Activated CD8-positive, alpha-beta T cell treated with anti-CD3 and anti-CD28 coated beads, Interleukin-2, amount 10 ng/mL, durations not matched to agents 7 days and 5 days (primary cell): ENCODE results near the gene CLPSL2. TPM values are rescaled to one million over a fixed set of nuclear protein-coding genes. Genes with fewer than 3 reads are reported as not detected.

Source experiments
- ATAC-seq: fragments of 150-1000 bp; cut with Tn5 transposase; one replicate; pipeline ENCODE4 v1.10.0; 2021; ENCODE audit warnings: moderate library complexity
- CTCF ChIA-PET: fragments of 350-600 bp; sonication (Branson Sonifier 250); formaldehyde crosslinking; loops from one replicate; lab custom pipeline; 2021; ENCODE audit warnings: antibody characterized with exemption; lab: Charles Lee
- POLR2A ChIA-PET: fragments of 350-600 bp; sonication (Branson Sonifier 250); formaldehyde crosslinking; loops from one replicate; lab custom pipeline; 2021; ENCODE audit warnings: antibody characterized with exemption; lab: Charles Lee
- DNase-seq: peaks from one replicate; pipeline ENCODE4 v3.0.0-alpha.2; 2020
- H3K27ac Mint-ChIP-seq: one replicate; pipeline ENCODE4 v1.8.0; 2021; ENCODE audit warnings: mild to moderate bottlenecking, mixed read lengths
- H3K27me3 Mint-ChIP-seq: one replicate; pipeline ENCODE4 v1.8.0; 2021; ENCODE audit warnings: low read depth, mixed read lengths
- H3K36me3 Mint-ChIP-seq: one replicate; pipeline ENCODE4 v1.8.0; 2021; ENCODE audit warnings: low read depth, mixed read lengths
- H3K4me1 Mint-ChIP-seq: one replicate; pipeline ENCODE4 v1.8.0; 2021; ENCODE audit warnings: low read depth, mixed read lengths
- H3K4me3 Mint-ChIP-seq: one replicate; pipeline ENCODE4 v1.8.0; 2021; ENCODE audit warnings: mild to moderate bottlenecking, mixed read lengths
- H3K9me3 Mint-ChIP-seq: one replicate; pipeline ENCODE4 v1.8.0; 2022; ENCODE audit warnings: mixed read lengths; ENCODE audit not compliant: insufficient read depth
- total RNA-seq, 2 experiments: library from RNA; stranded (reverse); gene quantifications; one replicate each; pipeline ENCODE4 v1.2.3, GENCODE V29; 2021

The CLPSL2 gene
- total RNA-seq, 2 experiments from 2014 or later: not detected

DNA sequence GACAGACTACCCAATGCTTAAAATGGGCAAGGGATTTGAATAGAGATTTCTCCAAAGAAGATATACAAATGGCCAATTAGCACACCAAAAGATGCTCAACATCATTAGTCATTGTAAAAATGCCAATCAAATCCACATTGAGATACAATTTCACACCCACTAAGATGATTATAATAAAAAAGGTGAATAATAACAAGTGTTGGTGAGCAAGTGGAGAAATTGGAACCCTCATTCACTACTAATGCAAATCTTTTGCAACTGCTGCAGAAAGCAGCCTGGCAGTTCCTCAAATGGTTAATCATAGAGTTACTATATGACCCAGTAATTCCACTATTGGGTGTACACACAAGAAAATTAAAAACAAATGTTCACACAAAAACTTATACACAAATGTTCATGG, 41.1 kb downstream of the CLPSL2 start:
- peaks cover 18% of the 10 kb centered on the region for H3K9me3 Mint-ChIP-seq
- POLR2A ChIA-PET: no interaction called here
- DNase-seq: no peak
- no peak overlapping the region for H3K27ac Mint-ChIP-seq
- CTCF ChIA-PET: no interaction called here
- no peak overlapping the region for H3K4me3 Mint-ChIP-seq
- ATAC-seq: no peak
- H3K4me1 Mint-ChIP-seq: no peaks in the 10 kb centered on the region
- H3K27me3 Mint-ChIP-seq: peaks cover 2% of the 10 kb centered on the region
- no peaks in the 10 kb centered on the region for H3K36me3 Mint-ChIP-seq

- Mint-ChIP-seq H3K9me3 (no peaks in the 10 kb centered on the region), H3K27me3 (peaks cover 3% of the 10 kb centered on the region), H3K27ac (no peak overlapping the region), H3K4me1 (no peaks in the 10 kb centered on the region), H3K36me3 (no peaks in the 10 kb centered on the region), H3K4me3 (no peak overlapping the region)
- ChIA-PET POLR2A (no interaction called here), CTCF (no interaction called here)
- ATAC-seq (no peak), DNase-seq (no peak)
These were observed 47.2 kb downstream of the CLPSL2 start for GRCh38 chr6:35823601-35824000.

DNA sequence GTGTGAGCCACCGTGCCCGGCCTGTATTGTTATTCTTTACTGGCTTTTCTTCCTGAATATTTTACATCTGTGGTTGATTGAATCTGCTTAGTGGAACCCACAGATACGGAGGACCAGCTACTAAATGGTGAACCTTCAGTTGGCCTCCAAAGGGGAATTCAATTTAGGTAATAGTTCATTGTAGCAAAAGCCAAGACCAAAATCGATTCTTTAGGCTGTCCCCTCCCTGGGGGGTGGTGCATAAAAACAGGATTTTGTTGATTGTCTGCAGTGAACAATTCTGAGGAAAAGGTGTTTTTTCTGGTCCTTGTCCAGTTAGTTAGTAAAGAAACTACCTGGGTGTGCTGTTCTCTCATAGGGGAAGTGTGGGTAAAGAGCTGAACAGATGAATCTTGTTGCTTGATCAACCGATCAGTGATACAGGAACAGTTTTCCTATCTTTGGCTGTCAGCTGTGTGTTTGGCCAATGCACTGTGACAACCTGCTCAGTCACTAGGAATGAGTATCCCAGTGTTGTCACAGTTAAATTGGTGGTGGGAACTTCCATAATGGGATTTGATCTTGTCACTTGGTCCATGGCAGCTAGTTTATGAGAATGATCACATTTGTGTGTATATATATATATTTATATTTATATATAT, 48.3 kb downstream of the CLPSL2 start:
- ChIA-PET POLR2A (no interaction called here), CTCF (no interaction called here)
- DNase-seq (no peak), ATAC-seq (no peak)
- Mint-ChIP-seq H3K27ac (no peak overlapping the region), H3K36me3 (no peaks in the 10 kb centered on the region), H3K4me3 (no peak overlapping the region), H3K27me3 (peaks cover 3% of the 10 kb centered on the region), H3K9me3 (no peaks in the 10 kb centered on the region), H3K4me1 (no peaks in the 10 kb centered on the region)

Other genes starting within 250 kb of the CLPSL2 start
- 10 to 100 TPM; 78.7 to 79.5 TPM for gene FKBP5, start 87.7 kb upstream of the CLPSL2 start, total RNA-seq
- gene ARMC12, start 39.6 kb upstream of the CLPSL2 start, total RNA-seq: under 1 TPM; 0.37 to 0.45 TPM
- not detected for gene CLPSL1, start 4.4 kb downstream of the CLPSL2 start, total RNA-seq
- gene CLPS, start 20.7 kb downstream of the CLPSL2 start, total RNA-seq: not detected
- not detected for gene LHFPL5, start 28.8 kb downstream of the CLPSL2 start, total RNA-seq
- gene SRPK1, start 144.5 kb downstream of the CLPSL2 start, total RNA-seq: 10 to 100 TPM; 81.2 to 86.3 TPM
- gene SLC26A8, start 248.0 kb downstream of the CLPSL2 start, total RNA-seq: not detected